Measurements from ENCODE around the gene SRPK1. TPM values are rescaled to one million over a fixed set of nuclear protein-coding genes. Genes with fewer than 3 reads are reported as not detected.

Gene SRPK1
- total and polyA plus RNA-seq, 8 donors: 34.1 to 47.0 (median 39.5) TPM

DNA sequence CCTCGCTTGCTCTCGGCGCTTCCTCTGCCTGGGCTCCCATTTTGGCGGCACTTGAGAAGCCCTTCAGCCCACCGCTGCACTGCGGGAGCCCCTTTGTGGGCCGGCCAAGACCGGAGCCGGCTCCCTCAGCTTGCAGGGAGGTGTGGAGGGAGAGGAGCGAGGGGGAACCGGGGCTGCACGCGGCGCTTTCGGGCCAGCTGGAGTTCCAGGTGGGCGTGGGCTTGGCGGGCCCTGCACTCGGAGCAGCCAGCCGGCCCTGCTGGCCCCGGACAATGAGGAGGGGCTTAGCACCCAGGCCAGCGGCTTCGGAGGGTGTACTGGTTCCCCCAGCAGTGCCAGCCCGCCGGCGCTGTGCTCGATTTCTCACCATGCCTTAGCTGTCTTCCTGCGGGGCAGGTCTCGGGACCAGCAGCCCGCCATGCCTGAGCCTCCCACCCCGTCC lies 10.2 kb upstream of the SRPK1 start:
- H3K4me3 ChIP-seq: no peak overlapping the region
- no peaks in the 10 kb centered on the region for H3K36me3 ChIP-seq
- intact Hi-C loops (cut with DNase I): no loop called here
- no peaks in the 10 kb centered on the region for H3K27me3 ChIP-seq
- ATAC-seq (no peak), DNase-seq (peak in 2 of 4 donors; percentile 4 to 74)
- H3K27ac ChIP-seq: no peak overlapping the region
- no peak for TF ChIP-seq CTCF (IDR thresholded peaks at IDR 0.05)
- H3K4me1 ChIP-seq: no peaks in the 10 kb centered on the region
- no peaks in the 10 kb centered on the region for H3K9me3 ChIP-seq

- intact Hi-C loops (cut with DNase I): no loop called here
- Histone ChIP-seq H3K9me3 (no peaks in the 10 kb centered on the region), H3K4me3 (no peak overlapping the region), H3K27me3 (no peaks in the 10 kb centered on the region), H3K36me3 (no peaks in the 10 kb centered on the region), H3K4me1 (no peaks in the 10 kb centered on the region), H3K27ac (no peak overlapping the region)
- ATAC-seq (no peak), DNase-seq (no peak)
- TF ChIP-seq CTCF (IDR thresholded peaks at IDR 0.05): no peak
Observed at GRCh38 chr6:35929601-35930000, 8.7 kb upstream of the SRPK1 start.

GRCh38 chr6:35926509-35927215 lies 5.8 kb upstream of the SRPK1 start:
- Histone ChIP-seq H3K4me3 (no peak overlapping the region), H3K27me3 (no peaks in the 10 kb centered on the region), H3K36me3 (no peaks in the 10 kb centered on the region), H3K4me1 (peaks cover 0 to 8% of the 10 kb centered on the region in 2 donors), H3K9me3 (no peaks in the 10 kb centered on the region), H3K27ac (no peak overlapping the region)
- no peak for TF ChIP-seq CTCF (IDR thresholded peaks at IDR 0.05)
- ATAC-seq (no peak), DNase-seq (no peak)
- intact Hi-C loops (cut with DNase I): no loop called here

DNA sequence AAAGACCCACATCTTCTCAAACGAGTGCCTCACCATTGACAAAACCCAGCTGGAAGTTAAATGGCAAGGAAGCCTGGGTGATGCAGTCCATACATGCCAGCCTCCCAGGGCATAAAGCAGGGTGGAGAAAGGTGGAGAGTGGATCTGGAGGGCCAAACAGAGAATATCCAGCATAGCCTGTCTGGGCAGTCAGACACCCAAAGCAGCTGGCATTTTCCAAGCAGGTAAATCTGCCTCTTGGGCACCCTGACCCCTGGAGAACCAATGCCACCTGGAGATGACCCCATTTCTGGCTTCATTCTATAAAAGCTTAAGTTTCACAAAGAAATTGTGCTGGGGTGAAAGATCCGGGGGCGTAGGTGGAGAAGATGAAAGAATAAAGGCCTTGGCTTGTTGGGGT lies 5.1 kb upstream of the SRPK1 start:
- intact Hi-C loops (cut with DNase I): no loop called here
- ATAC-seq (no peak), DNase-seq (no peak)
- Histone ChIP-seq H3K36me3 (no peaks in the 10 kb centered on the region), H3K27me3 (no peaks in the 10 kb centered on the region), H3K9me3 (no peaks in the 10 kb centered on the region), H3K27ac (no peak overlapping the region), H3K4me1 (peaks cover 3 to 13% of the 10 kb centered on the region in 2 donors), H3K4me3 (no peak overlapping the region)
- no peak for TF ChIP-seq CTCF (IDR thresholded peaks at IDR 0.05)

- no peaks in the 10 kb centered on the region for H3K36me3 ChIP-seq
- no peaks in the 10 kb centered on the region for H3K9me3 ChIP-seq
- TF ChIP-seq CTCF (IDR thresholded peaks at IDR 0.05): no peak
- H3K4me3 ChIP-seq: no peak overlapping the region
- ATAC-seq: no peak
- DNase-seq: no peak
- H3K27me3 ChIP-seq: no peaks in the 10 kb centered on the region
- H3K27ac ChIP-seq: no peak overlapping the region
- peaks cover 6 to 19% of the 10 kb centered on the region in 2 donors for H3K4me1 ChIP-seq
- intact Hi-C loops (cut with DNase I): no loop called here
Observed at GRCh38 chr6:35924146-35924545, 3.2 kb upstream of the SRPK1 start.

All from left lung (tissue), 10 donors.